ENCODE results near the gene CC2D2A.

Gene CC2D2A

DNA sequence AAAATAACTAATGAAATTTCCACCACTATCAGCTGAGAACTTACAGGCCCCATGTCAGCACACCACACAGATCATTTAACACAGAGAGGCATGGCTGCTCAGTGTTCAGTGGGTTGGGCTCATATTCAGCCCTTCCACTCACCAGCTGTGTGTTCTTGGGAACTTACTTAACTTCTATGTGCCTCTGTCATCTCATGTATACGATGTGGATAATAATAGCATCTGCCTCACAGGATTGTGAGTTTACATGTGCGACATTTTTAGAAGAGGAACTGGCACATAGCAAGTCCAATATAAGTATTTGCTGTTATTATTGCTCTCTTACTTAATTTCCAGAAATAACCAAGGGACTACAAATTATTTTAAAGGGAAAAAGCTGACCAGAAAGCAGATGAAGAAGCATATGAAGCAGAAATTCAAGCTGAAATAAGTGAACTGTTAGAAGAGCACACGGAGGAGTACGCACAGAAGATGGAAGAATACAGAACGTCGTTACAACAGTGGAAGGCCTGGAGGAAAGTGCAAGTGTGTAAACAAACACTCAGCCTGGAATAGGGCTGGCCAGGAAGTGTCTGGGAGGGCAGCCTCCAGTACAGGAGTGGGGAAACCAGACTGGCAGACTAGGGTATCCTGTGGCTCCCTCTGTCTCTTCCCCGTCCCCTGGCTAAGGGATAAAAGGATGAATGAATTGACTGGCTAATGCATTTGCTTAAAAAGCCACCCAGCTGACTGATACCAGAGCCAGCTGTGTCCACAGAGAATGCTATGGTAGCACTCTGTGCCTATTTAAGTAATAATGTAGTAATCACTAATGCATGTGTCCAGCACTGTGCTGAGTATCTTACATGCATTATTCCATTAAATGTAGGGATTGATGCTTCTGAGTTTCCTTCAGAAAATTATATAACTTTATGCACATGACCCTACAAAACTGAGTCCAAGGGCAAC lies 67.1 kb downstream of the CC2D2A start:
- Histone ChIP-seq H3K79me2 (no peaks in the 10 kb centered on the region), H3K4me2 (ENCODE audit: low read length) (no peak overlapping the region), H3K4me1 (no peaks in the 10 kb centered on the region), H3K36me3 (ENCODE audit: control insufficient read depth, insufficient read depth, low read length) (no peaks in the 10 kb centered on the region), H3K27me3 (ENCODE audit: control insufficient read depth, insufficient read depth, low read length) (no peaks in the 10 kb centered on the region), H3K9me3 (ENCODE audit: control insufficient read depth, low read length) (no peaks in the 10 kb centered on the region), H3K27ac (no peak overlapping the region), H3K9ac (no peak overlapping the region), H2AFZ (no peak overlapping the region), H3K4me3 (ENCODE audit: low read depth, low read length) (no peak overlapping the region)
- TF ChIP-seq, protein P1, sequence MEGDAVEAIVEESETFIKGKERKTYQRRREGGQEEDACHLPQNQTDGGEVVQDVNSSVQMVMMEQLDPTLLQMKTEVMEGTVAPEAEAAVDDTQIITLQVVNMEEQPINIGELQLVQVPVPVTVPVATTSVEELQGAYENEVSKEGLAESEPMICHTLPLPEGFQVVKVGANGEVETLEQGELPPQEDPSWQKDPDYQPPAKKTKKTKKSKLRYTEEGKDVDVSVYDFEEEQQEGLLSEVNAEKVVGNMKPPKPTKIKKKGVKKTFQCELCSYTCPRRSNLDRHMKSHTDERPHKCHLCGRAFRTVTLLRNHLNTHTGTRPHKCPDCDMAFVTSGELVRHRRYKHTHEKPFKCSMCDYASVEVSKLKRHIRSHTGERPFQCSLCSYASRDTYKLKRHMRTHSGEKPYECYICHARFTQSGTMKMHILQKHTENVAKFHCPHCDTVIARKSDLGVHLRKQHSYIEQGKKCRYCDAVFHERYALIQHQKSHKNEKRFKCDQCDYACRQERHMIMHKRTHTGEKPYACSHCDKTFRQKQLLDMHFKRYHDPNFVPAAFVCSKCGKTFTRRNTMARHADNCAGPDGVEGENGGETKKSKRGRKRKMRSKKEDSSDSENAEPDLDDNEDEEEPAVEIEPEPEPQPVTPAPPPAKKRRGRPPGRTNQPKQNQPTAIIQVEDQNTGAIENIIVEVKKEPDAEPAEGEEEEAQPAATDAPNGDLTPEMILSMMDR (IDR thresholded peaks at IDR 0.05): no peak

DNA sequence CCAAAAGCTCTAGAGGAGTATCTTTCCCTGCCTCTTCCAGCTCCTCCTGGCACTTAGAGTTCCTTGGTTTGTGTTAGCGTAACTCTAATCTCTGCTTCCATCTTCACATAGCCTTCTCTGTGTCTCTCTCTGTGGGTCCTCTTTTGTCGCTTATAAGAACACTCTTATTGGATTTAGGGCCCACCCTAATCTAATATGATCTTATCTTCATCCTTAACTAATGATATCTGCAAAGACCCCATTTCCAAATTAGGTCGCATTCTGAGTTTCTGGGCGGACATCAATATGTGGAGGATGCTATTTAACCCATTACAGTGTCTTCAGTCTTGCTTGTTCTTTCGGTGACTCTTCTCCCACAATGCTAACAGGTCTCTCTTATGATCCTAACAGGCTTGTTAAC lies 72.3 kb downstream of the CC2D2A start:
- TF ChIP-seq, protein P1 (IDR thresholded peaks at IDR 0.05): no peak
- H3K4me2 ChIP-seq (ENCODE audit: low read length): no peak overlapping the region
- H3K4me1 ChIP-seq: no peaks in the 10 kb centered on the region
- H3K9ac ChIP-seq: no peak overlapping the region
- H3K79me2 ChIP-seq: no peaks in the 10 kb centered on the region
- no peaks in the 10 kb centered on the region for H3K36me3 ChIP-seq (ENCODE audit: control insufficient read depth, insufficient read depth, low read length)
- no peak overlapping the region for H3K4me3 ChIP-seq (ENCODE audit: low read depth, low read length)
- no peak overlapping the region for H3K27ac ChIP-seq
- H3K27me3 ChIP-seq (ENCODE audit: control insufficient read depth, insufficient read depth, low read length): no peaks in the 10 kb centered on the region
- no peaks in the 10 kb centered on the region for H3K9me3 ChIP-seq (ENCODE audit: control insufficient read depth, low read length)
- no peak overlapping the region for H2AFZ ChIP-seq

DNA sequence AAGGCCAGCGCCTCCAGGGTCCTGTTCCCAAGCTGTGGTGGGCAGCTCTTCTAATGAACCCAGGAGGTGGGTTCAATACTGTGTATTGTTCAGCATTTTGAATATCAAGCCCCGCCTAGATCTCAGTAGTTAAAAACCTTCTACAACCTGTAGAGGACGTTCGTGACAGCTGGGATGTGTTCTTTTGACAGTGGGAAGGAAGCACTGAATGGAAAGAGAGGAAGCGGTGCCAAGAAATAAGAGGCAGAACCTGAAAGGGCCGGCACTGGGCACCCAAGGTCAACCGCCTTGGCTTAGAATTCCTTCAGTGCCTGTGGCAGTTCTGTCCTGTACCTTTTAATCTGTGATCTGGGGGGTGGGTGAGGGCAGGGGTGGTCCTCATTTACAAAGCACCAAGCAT lies 73.1 kb downstream of the CC2D2A start:
- Histone ChIP-seq H3K9ac (no peak overlapping the region), H3K79me2 (no peaks in the 10 kb centered on the region), H3K4me1 (no peaks in the 10 kb centered on the region), H3K4me3 (ENCODE audit: low read depth, low read length) (no peak overlapping the region), H3K27ac (no peak overlapping the region), H3K9me3 (ENCODE audit: control insufficient read depth, low read length) (no peaks in the 10 kb centered on the region), H3K27me3 (ENCODE audit: control insufficient read depth, insufficient read depth, low read length) (no peaks in the 10 kb centered on the region), H2AFZ (no peak overlapping the region), H3K36me3 (ENCODE audit: control insufficient read depth, insufficient read depth, low read length) (no peaks in the 10 kb centered on the region), H3K4me2 (ENCODE audit: low read length) (no peak overlapping the region)
- TF ChIP-seq, protein P1 (IDR thresholded peaks at IDR 0.05): no peak

DNA sequence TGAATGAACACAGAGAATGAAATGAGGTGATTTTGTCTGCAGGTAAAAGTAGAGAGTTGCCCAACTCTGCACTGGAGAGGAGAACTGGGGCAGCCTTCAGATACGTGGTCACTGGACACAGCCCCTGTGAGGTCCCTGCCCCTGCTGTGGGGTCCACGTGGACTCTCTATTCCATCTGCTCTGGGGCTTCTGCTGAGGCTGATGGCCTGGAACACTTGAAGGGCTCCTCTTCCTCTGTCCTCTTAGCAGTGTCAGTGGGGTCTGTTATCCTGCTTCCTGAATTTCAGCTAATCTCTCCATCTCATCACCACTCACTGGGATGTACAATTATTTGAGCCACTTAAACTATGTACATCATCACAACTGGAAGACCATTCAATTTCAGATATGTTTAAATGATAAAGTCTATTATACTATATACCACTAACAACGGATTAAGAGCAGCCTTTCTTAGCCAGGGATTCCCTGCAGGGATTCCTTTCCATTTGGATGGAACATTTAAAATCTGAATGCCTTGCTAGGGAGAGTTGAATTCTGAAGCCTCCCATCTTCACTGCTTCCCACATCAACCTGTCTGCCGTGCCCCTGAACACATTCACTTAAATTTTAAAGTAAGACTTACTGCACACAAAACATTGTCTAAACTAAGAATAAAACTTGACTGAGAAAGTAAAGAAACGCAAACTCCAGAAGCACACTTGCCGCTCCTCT lies 74.0 kb downstream of the CC2D2A start:
- H3K27me3 ChIP-seq (ENCODE audit: control insufficient read depth, insufficient read depth, low read length): no peaks in the 10 kb centered on the region
- no peaks in the 10 kb centered on the region for H3K79me2 ChIP-seq
- H3K9me3 ChIP-seq (ENCODE audit: control insufficient read depth, low read length): no peaks in the 10 kb centered on the region
- H2AFZ ChIP-seq: no peak overlapping the region
- H3K36me3 ChIP-seq (ENCODE audit: control insufficient read depth, insufficient read depth, low read length): no peaks in the 10 kb centered on the region
- no peak overlapping the region for H3K9ac ChIP-seq
- TF ChIP-seq, protein P1 (IDR thresholded peaks at IDR 0.05): no peak
- no peaks in the 10 kb centered on the region for H3K4me1 ChIP-seq
- no peak overlapping the region for H3K27ac ChIP-seq
- no peak overlapping the region for H3K4me2 ChIP-seq (ENCODE audit: low read length)
- no peak overlapping the region for H3K4me3 ChIP-seq (ENCODE audit: low read depth, low read length)

Data from parathyroid adenoma (tissue), 2 donors.